Measurements from ENCODE around the gene KRT14. TPM values are rescaled to one million over a fixed set of nuclear protein-coding genes. Genes with fewer than 3 reads are reported as not detected.
"Not testable (repeated sequence)": the region's sequence is repeated elsewhere in the genome, so short reads cannot be mapped to it uniquely, and the experiment has no call there.

KRT14 gene
- total RNA-seq, 1 experiment from 2014 or later, result not detected

DNA sequence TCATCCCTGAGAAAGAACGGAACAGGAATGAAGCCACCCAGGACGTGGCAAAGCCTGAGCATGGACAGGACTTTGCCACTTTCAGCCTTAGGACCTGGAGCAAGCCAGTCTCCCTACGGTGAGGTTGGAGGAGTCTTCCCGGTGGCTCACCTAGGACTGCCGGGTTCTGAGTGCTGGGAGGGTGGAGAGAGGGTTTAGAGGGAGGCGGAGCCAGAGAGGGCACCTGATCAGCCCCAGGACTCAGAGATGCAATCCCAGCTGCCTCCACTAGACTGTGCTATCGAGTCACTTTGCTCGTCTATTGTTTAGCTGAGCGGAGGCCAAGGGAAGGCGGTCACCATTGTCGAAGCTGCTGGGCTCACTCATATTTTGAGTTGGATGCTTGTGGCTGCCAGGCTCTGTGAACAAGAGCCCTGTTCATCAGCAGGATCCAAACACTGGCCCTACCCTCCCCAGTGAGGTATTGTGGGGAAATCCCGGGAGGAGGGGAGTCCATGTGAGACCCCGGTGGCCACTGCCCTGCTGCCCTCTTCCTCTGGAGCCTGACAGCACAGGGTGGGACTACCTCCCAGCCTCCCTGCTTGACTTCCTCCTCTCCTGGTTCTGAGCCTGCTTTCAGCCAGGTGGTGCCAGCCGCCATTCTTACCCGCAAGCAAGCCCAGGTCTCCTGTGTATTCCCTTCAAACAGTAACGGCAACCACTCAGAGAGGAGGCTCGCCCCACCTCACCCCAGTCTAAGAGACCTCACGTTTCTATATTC lies 7.0 kb downstream of the KRT14 start:
- peak; percentile 87 for DNase-seq (ENCODE audit: low spot score)

DNA sequence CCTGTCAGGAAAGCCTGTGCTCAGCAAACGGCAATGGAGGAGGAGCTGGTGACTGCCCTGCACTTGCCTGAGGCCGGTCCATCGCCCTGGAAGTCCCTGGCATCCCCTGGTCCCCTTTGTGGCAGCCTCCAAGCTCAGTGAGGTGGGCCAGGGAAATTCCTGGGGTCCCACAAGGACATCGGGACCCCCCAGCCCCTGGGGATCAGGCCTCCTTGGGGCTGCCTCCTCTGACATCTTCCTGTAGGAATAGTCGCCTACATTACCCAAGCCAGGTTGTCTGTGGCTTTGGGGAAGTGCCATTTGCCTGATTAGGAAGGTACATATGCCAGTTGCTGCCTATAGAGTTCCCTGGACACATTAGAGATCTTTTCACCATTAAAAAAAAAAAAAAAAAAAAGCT lies 7.7 kb downstream of the KRT14 start:
- DNase-seq (ENCODE audit: low spot score), result no peak

DNA sequence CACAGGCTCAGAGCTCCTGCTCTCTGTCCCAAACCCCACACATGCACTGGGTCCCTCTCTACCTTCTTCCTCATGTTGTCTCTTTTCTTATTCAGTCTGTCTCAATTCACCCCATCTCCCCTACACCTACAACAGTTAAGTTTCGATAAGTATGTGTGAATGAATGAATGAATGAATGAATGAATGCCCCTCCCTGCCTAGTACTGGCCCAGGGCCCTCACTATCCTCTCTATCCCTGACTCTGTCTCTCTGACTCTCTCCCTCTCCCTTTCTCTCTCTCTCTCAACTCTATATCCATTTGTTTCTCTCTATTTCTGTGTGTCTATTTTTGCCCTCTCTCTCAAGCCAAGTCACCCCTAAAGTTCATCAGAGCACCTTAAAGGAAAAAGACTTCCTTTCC lies 8.2 kb downstream of the KRT14 start:
- DNase-seq (ENCODE audit: low spot score), result no peak

DNA sequence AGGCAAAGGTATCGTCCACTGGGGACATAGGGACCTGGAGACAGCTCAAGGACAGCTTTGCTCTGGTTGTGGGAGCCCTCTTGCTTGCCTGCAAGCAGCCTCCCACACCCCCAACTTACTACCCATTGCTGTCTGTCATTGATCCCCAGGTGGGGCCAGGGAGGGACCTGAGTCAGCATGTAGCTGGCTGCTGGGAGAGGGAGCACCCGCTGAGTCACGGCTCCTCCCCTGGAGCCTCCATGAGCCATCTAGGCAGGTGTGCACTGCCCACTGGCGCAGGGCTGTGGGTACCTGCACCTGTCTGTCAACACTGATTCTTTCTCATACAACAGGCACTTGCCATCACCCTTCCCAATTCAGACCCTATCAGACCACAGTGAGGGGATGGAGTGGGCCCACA lies 10.0 kb downstream of the KRT14 start:
- not testable (repeated sequence) for DNase-seq (ENCODE audit: low spot score)

DNA sequence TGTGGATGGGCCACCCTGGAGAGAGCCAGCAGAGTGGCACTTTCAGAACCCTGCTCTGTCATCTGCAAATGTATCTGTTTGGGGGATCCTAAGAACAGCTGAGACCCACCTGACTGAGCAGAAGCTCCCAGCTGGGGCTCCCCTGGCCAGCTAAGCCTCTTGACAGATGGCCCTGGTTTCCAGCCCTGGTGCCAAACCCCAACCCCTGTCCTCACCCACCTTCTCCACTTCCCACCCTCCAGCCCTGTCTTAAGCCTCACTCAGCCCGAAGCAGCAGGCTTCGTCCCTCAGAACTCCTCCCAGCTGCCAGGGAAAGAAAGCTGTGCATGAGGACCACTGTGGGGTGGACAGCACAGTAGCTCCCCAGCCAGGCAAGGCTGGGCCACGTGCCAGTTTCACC lies 11.4 kb downstream of the KRT14 start:
- DNase-seq (ENCODE audit: low spot score), result no peak

DNA sequence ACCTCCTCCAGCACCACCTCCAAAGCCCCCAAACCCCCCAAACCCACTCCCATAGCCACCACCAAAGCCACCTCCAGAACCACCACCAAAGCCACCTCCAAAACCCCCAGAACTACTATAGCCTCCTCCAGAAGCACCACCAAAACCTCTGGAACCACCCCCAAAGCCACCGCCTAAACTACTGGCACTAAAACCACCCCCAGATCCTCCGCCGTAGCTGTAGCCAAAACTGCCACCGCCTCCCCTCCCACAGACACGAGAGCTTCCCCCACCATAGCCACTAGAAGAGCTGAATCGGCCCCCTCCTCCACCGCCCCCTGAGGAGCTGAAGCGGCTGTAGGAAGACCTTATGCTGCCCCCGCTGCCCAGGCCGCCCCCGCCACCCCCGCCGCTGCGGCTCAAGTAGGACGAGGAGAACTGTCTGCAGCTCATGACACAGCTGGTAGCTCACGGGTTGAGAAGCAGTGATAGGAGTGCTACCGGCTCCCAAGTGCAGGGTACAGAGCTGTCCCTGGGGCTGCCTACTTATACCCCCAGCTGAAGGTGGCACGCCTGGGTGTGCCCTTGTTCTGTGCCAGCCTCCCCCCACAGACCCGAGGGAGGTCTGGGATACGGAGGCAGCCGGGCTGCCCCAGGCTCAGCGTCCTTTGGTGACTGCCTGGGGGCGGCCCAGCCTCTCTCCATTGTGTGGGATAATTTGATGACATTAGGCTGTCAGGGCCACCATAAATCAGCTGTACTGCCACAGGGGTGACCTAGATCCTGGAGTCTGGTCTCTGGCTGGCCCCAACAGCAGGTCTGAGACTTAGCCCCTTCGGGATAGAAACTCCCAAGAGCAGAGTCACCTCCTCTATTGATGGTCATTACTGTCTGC lies 14.9 kb downstream of the KRT14 start, which contains the start of gene KRT9:
KRT9 (minus strand) TSS at position 499 of the 874 bp plus-strand sequence; CDS start at position 432, 67 bp downstream.
- DNase-seq (ENCODE audit: low spot score), result no peak

DNA sequence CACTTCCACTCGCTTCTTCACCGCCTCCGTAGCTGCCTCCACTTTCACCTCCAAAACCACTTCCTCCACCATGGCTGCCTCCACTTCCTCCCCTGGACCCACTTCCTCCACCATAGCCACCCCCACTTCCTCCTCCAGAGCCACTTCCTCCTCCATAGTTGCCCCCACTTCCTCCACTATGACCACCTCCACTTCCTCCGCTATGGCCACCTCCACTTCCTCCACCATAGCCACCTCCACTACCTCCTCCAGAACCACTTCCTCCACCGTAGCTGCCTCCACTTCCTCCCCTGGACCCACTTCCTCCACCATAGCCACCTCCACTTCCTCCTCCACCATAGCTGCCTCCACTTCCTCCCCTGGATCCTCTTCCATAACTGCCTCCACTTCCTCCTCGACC lies 19.4 kb downstream of the KRT14 start:
- DNase-seq (ENCODE audit: low spot score), result no peak

DNA sequence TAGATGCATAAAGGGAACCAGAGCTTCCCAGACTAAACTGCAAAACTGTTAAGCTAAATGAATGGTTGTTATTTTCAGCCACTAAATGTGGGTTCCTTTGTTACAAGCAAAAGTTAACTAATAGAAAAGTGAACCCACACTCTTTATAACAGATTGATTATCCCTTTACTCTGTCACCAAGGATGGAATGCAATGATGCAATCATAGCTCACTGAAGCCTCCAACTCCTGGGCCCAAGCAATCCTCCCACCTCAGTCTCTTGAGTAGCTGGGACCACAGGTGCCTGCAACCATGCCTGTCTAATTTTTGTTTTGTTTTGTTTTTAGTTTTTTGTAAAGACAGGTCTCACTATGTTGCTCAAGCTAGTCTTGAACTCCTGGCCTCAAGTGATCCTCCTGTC lies 21.4 kb downstream of the KRT14 start:
- no peak for DNase-seq (ENCODE audit: low spot score)

DNA sequence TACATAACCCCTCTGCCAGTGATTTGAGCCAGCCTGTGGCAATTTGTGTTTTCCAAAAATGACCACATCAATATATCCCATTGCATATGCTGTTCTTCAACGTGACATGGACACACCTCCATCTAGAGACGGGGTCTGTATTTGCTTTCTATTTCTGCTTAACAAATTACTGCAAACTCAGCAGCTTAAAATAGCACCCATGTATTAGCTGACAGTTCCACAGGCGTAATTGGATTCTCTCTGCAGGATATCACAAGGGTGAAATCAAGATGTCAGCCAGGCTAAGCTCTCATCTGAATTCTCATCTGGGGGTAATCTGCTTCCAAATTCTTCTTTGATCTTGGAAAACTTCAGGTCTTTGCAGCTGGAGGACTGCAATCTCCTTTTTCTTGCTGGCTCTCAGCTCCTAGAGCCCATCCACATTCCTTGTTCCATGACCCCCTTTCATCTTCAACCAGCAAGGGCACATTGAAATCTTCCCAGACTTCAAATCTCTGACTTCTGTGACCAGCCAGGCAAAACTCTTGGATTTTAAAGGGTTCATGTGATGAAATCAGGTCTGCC lies 23.0 kb downstream of the KRT14 start:
- no peak for DNase-seq (ENCODE audit: low spot score)

DNA sequence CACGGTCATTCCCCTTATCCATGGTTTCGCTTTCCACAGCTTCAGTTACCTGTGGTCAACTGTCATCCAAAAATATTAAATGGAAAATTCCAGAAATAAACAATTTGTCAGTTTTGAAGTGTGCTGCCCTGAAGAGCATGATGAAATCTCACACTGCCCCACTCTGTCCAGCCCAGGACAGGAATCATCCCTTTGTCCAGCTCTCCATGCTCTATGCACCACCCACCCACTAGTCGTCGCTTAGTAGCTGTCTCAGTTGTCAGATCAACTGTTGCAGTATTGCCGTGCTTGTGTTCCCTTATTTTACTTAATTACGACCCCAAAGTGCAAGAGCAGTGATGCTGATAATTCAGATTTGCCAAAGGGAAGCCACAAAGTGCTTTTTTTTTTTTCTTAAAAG lies 25.1 kb downstream of the KRT14 start:
- DNase-seq (ENCODE audit: low spot score), result no peak

DNA sequence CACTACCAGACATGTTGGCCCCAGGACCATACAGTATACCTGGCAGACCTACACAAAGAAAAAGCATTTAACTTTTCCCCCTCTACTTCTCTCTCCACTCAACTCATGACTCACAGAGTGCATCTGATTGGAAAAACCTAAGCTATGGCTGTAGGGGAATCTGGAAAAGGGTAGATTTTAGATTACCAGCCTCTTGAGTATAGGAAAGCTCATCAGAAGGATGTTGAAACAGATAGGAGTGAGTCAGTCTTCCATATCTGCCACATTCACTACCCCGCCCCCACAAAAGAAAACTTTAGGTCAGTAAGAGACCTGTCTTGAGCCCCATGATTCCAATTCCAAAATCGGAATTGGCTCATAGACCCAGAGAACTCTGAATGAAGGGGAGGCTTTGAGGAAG lies 27.1 kb downstream of the KRT14 start:
- DNase-seq (ENCODE audit: low spot score), result no peak

DNA sequence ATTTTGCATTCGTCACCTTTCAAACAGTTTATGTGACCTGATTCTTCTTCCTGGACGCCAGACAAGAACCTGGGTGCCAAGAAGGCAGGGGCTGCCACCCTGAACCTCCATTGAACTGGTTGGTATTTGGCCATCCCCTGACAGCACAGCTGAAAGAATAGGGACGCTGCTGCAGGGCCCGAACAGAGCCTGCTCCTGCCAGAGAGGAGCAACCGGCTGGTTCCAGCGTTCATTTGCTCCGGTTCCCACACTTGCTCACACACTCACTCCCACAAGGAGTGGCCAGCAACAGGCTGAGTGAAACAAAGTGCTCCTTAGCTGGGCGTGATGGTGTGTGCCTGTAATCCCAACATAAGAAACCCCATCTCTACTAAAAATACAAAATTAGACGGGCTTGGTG lies 29.8 kb downstream of the KRT14 start:
- no peak for DNase-seq (ENCODE audit: low spot score)

DNA sequence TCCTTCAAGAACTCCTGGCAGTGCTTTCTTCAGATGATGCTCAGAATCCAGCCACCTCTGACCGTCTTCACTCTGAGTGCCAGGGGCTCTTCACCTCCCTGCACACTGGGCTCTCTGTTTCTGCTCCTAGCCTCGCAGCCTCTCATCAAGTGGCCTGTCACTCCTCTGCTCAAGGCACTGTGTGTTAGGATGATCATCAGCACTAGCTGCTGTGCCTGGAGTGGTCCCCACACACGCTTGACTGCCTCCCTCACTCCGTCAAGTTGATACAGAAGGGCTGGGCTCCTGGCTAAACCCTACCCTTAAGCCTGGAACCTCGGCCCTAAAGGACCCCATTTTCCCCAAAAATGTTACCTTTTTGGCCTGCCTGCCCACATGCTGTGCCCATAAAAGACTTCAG lies 30.4 kb downstream of the KRT14 start:
- DNase-seq (ENCODE audit: low spot score), result no peak

DNA sequence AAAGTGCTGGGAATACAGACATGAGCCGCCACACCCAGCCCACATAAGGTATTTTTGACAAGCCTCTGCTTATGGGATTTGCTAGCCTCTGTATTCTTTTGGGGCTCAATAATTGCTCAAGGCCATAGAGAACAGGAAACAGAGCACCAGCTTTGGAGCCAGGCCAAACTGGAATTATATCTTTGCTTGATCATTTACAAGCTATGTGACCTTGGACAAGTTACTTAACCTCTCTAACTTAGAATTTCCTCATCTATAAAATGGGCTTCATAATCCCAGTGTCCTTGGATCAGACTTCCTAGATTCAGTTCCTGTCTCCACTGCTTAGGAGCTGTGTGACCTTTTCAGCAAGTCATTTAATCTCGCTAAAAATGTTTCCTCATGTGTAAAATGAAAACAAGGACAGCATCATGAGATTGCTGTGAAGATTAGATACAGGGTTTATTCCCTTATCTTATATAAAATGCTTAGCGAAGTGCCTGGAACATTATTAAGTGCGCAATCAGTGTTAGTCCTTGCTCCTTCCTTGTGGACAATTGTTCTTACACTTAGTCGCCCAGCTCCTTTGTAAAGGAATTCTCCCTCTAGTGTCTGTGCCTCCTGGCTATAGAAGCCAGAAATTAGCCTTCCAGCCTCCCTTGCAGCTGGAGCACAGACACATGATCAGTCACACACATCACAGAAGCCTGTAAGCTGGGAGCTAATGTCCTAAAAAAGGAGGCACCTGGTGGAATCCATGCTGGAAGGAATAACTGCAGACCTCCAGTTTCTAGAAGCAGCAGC lies 31.4 kb downstream of the KRT14 start:
- no peak for DNase-seq (ENCODE audit: low spot score)

DNA sequence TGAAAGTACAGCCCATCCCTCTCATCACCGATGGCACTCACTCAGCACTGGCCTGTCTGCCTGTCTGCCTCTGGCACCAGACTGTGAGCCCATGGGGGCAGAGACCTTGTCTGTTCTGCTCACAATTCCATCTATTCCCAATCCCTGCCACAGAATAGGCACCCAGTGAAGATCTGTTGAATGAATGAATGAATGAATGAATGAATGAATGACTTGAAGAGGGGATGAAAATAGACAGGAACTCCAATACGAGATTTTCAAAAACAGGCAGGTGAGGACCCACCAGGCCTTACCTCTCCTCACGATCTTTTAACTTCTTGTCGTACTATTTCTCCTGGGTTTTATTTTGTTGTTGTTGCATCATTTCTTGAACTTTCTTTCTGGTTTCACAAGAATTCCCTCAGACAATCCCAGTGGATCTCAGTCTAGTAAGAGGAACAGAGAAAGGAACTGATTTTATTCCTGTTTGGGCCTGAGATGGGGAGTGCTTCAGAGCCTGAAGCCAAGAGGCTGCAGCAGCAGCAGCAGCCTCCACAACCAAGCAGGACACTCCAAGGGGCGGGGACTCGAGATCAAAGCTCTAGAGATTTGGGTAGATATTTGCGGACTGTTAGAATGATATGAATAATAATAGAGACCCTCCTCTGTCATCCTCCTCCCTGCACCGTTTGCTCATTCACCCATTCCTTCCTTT lies 32.6 kb downstream of the KRT14 start:
- no peak for DNase-seq (ENCODE audit: low spot score)

DNA sequence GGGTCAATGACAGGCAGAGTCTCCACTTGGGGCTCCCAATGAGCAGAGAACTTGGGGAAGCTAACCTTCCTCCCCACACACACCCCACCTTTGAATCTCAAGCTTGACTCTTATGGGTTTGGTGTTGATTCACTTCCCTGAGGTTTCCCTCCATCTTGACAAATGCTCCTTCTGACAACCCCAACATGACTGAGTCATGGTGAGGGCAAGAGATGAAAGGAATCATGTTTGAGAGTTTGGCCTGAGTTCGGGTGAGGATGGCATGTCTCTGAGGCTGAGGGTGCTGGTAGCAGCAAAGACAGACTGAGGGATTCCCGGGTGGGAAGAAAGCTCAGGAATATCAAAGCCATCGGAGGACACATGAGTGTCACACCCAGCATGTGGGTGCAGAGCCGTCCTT lies 33.5 kb downstream of the KRT14 start:
- DNase-seq (ENCODE audit: low spot score), result no peak

DNA sequence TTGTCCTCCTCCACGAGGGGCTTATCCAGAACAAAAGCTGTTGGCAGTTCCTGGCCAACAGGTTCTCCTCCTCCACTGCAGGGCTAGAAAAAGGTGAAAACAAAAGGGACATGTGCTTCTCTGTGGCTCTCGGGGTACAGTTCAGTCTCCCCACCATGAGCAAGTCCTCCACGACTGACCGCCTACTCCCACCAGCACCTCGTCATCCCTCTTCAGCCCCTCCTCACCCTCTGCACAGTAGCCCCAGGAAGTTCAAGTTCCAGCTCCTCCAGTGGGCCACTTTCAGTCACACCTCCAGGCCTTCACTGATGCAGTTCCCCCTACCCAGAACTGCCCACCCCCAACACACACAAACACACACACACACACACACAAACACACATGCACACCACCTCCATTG lies 34.2 kb downstream of the KRT14 start:
- no peak for DNase-seq (ENCODE audit: low spot score)

DNA sequence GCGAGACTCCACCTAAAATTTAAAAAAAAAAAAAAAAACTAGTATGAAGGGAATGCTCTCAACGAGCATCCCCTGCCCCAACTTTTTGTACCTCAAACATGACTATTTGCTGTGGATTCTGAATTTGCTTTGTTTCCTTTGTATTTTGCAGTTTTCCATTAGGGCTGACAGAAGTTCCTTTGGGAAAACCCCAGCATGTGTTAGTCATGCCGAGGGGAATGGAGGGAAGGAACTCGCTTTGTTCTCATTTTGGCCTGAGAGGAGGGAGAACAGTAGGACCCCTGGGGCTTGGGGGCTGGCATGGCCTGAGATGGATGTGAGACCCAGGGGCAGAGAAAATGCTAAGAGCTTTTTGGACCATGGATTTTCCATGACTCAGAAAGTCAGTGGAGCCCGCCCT lies 35.3 kb downstream of the KRT14 start:
- no peak for DNase-seq (ENCODE audit: low spot score)

DNA sequence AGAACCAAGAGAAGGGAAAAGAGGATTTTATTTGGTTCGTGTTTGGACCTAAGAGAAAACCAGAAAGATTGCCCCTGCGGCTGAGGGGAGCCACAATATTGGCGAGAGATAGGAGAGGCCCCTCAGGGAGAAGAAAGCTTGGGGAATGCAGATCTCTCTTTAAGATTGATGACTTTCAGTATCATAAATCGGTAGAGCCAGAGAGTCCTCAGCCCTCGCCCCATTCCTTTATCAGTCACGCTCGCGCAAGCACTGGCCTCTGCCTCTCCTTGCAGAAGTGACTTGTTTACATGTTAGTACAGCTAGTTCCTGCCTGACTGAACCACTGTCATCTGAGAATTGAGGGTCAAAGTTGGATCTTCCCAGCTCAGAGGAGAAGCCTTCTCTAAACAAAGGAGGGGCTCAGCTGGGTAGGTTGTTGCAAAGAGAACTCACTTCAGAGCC lies 37.1 kb downstream of the KRT14 start:
- no peak for DNase-seq (ENCODE audit: low spot score)

DNA sequence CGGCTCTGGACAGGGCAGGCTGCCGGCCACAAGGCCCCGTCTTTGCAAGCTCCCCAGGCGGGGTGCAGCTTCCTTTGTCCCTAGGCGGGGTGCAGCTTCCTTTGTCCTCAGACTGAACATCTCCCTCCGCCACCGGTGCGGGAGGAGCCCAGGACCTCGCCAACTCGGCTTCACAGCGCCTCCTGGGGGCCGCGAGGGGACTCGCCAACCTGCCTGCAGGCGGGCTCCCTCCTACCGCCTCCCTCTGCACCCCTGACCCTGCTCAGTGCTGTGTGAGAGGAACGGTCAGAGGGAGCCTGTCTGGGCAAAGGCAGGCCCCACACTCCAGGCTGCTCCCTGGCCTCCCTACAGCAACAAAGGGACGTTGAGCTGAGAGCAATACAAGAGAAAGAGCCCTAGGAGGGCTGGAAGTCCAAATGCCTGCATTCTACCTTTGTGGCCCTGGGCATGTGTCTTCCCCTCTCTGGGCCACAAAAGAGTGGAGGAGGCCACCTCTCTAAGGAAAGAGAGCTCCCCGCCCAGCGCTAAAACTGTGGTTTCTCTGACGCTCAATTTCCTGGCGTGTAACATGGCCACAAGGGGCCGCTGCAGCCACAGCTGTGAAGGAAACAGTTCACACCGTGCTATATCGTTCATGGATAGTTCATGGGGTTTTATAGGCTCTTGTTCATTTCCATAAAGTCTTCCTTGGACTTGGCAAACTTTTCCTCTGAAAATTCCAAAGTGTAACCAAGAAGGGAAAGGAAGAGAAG lies 37.7 kb downstream of the KRT14 start:
- peak; percentile 88 for DNase-seq (ENCODE audit: low spot score)

All from H4 (cell line).